Hepatocyte (in vitro differentiated cells): ENCODE data around the gene PNPLA5. TPM values are rescaled to one million over a fixed set of nuclear protein-coding genes. Genes with fewer than 3 reads are reported as not detected.

Source experiments
- DNase-seq: peaks from one replicate; pipeline ENCODE4 v3.0.0-alpha.2; 2016; ENCODE audit warnings: low spot score
- H2AFZ ChIP-seq: fragments of 200-600 bp; sonication (generic); 2 replicates; pipeline ENCODE4 v1.6.0; 2016; ENCODE audit warnings: antibody characterized with exemption, mild to moderate bottlenecking
- H3K27ac ChIP-seq: fragments of 200-600 bp; sonication (generic); 2 replicates; pipeline ENCODE4 v1.5.1; 2016; ENCODE audit warnings: mild to moderate bottlenecking
- H3K27me3 ChIP-seq: fragments of 200-600 bp; sonication (generic); 2 replicates; pipeline ENCODE4 v1.6.1; 2016
- H3K36me3 ChIP-seq: fragments of 200-600 bp; sonication (generic); replicated peaks from 2 replicates; pipeline ENCODE4 v1.5.1; 2016; ENCODE audit warnings: low read depth; ENCODE audit not compliant: insufficient read depth
- H3K4me1 ChIP-seq: fragments of 200-600 bp; sonication (generic); 2 replicates; pipeline ENCODE4 v1.5.1; 2016; ENCODE audit warnings: mild to moderate bottlenecking, moderate library complexity; ENCODE audit not compliant: insufficient read depth
- H3K4me2 ChIP-seq: fragments of 200-600 bp; sonication (generic); 2 replicates; pipeline ENCODE4 v1.6.0; 2016
- H3K4me3 ChIP-seq: fragments of 200-600 bp; sonication (generic); 2 replicates; pipeline ENCODE4 v1.5.1; 2016; ENCODE audit warnings: mild to moderate bottlenecking
- H3K79me2 ChIP-seq: fragments of 200-600 bp; sonication (generic); 2 replicates; pipeline ENCODE4 v1.6.0; 2017; ENCODE audit warnings: mild to moderate bottlenecking
- H3K9me2 ChIP-seq: fragments of 200-600 bp; sonication (generic); replicated peaks from 2 replicates; pipeline ENCODE4 v1.6.0; 2017; ENCODE audit warnings: mild to moderate bottlenecking; ENCODE audit not compliant: insufficient read depth
- H3K9me3 ChIP-seq: fragments of 200-600 bp; sonication (generic); 2 replicates; pipeline ENCODE4 v1.5.1; 2016; ENCODE audit warnings: low read depth, mild to moderate bottlenecking
- H4K20me1 ChIP-seq: fragments of 200-600 bp; sonication (generic); 2 replicates; pipeline ENCODE4 v1.6.0; 2016; ENCODE audit warnings: mild to moderate bottlenecking; ENCODE audit not compliant: insufficient read depth, poor library complexity, severe bottlenecking
- EZH2 ChIP-seq: fragments of 200-600 bp; sonication (generic); IDR thresholded peaks from 2 replicates; pipeline ENCODE4 v1.6.1; 2016; ENCODE audit warnings: antibody characterized with exemption, mild to moderate bottlenecking, borderline replicate concordance
- EZH2phosphoT487 ChIP-seq: fragments of 200-600 bp; sonication (generic); IDR thresholded peaks from one replicate; pipeline ENCODE4 v1.6.1; 2018; ENCODE audit warnings: antibody characterized with exemption, mild to moderate bottlenecking, low read depth, moderate library complexity; ENCODE audit not compliant: unreplicated experiment, severe bottlenecking
- WGBS: methylation state at CpG from one replicate; pipeline ENCODE4 v1.1.6; 2016; ENCODE audit warnings: low lambda C conversion rate; ENCODE audit errors: missing lambda C conversion rate; 5-methylcytosine and 5-hydroxymethylcytosine counted together
- polyA plus RNA-seq: library from polyadenylated mRNA; unstranded; fragments of >200 nt; fragmentation: Nextera tagmentation; extraction: Ambion mirVana; gene quantifications from 2 replicates; pipeline ENCODE4 v1.2.1, GENCODE V29; 2016
- total RNA-seq: library from RNA; depleted of rRNA; stranded (reverse); fragments of >200 nt; gene quantifications from 2 replicates; pipeline ENCODE4 v1.2.3, GENCODE V29; 2014
- TF ChIP-seq, protein P1 (sequence below): fragments of 200-600 bp; sonication (generic); IDR thresholded peaks from 2 replicates; pipeline ENCODE4 v1.5.1; 2016; ENCODE audit warnings: antibody characterized with exemption, mild to moderate bottlenecking; ENCODE audit not compliant: poor library complexity

PNPLA5 gene
- total and polyA plus RNA-seq, 2 experiments from 2014 or later = 0.11 to 0.57 TPM

DNA sequence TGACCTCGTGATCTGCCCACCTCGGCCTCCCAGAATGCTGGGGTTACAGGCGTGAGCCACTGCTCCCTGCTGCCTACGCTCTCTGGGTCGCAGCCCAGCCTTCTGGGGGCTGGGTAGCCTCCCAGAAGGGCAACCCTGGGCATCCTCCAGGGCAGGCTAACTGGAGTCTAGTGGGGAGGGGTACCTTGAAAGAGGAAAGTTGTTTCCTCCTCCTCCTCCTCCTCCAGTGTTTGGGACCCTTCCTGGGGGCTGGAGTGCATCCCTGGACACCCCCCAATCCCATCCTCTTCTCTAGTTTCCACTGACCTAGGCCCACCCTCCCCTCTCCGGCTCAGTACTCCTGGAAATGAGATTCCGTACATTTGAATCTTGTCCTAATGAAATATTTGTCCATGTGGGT, 33.1 kb upstream of the PNPLA5 start:
- Histone ChIP-seq H3K27me3 (no peaks in the 10 kb centered on the region), H3K9me2 (no peaks in the 10 kb centered on the region), H3K4me1 (peaks cover 8% of the 10 kb centered on the region), H3K4me3 (no peak overlapping the region), H3K79me2 (no peaks in the 10 kb centered on the region), H2AFZ (no peak overlapping the region), H3K36me3 (no peaks in the 10 kb centered on the region), H3K27ac (peak overlapping the region; percentile 95), H3K9me3 (no peaks in the 10 kb centered on the region), H4K20me1 (no peaks in the 10 kb centered on the region), H3K4me2 (peak overlapping the region; percentile 94)
- TF ChIP-seq EZH2 (no peak), EZH2phosphoT487 (no peak)
- TF ChIP-seq, protein P1, sequence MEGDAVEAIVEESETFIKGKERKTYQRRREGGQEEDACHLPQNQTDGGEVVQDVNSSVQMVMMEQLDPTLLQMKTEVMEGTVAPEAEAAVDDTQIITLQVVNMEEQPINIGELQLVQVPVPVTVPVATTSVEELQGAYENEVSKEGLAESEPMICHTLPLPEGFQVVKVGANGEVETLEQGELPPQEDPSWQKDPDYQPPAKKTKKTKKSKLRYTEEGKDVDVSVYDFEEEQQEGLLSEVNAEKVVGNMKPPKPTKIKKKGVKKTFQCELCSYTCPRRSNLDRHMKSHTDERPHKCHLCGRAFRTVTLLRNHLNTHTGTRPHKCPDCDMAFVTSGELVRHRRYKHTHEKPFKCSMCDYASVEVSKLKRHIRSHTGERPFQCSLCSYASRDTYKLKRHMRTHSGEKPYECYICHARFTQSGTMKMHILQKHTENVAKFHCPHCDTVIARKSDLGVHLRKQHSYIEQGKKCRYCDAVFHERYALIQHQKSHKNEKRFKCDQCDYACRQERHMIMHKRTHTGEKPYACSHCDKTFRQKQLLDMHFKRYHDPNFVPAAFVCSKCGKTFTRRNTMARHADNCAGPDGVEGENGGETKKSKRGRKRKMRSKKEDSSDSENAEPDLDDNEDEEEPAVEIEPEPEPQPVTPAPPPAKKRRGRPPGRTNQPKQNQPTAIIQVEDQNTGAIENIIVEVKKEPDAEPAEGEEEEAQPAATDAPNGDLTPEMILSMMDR = no peak
- DNase-seq = no peak
- 44% methylated on average over 7 of the region's 7 CpGs for WGBS

DNA sequence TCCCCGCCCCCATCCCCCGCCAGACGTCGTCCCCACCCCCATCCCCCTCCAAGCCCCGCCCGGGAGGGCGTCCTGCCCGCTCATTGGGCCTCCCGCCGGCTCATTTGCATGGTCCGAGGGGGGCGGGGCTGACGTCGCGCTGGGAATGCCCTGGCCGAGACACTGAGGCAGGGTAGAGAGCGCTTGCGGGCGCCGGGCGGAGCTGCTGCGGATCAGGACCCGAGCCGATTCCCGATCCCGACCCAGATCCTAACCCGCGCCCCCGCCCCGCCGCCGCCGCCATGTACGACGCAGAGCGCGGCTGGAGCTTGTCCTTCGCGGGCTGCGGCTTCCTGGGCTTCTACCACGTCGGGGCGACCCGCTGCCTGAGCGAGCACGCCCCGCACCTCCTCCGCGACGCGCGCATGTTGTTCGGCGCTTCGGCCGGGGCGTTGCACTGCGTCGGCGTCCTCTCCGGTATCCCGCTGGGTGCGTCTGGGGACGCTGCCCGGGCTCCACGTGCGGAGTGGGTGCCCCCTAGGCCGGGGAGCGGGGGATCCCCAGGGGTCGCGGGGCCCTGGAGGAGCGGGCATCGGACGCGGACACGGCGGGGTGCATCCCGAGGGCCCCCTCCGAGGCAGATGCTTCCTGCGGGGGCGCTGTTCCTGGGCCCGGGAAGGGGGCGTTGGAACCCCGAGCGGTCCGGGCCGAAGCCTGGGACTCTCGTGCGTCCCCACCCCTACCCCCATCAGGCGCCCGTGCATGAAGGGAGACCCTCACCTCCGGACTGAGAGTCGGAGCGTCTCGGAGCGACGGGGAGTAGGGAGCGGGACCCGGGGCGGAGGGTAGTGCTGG, 32.0 kb upstream of the PNPLA5 start, which contains the start of gene PNPLA3:
TSS of gene PNPLA3 (plus strand) at position 175 of the 834 bp plus-strand sequence. CDS start at position 282, 107 bp downstream.
- Histone ChIP-seq H3K9me3 (no peaks in the 10 kb centered on the region), H4K20me1 (no peaks in the 10 kb centered on the region), H3K4me1 (peaks cover 8% of the 10 kb centered on the region), H3K79me2 (no peaks in the 10 kb centered on the region), H3K27ac (peak within 1 kb of the TSS; percentile 95), H3K4me3 (peak within 1 kb of the TSS; percentile 85), H3K9me2 (no peaks in the 10 kb centered on the region), H3K36me3 (no peaks in the 10 kb centered on the region), H2AFZ (peak within 1 kb of the TSS; percentile 95), H3K4me2 (peak within 1 kb of the TSS; percentile 94), H3K27me3 (no peaks in the 10 kb centered on the region)
- peak; percentile 96 for DNase-seq
- TF ChIP-seq, protein P1 = peak; percentile 38
- TF ChIP-seq EZH2 (no peak), EZH2phosphoT487 (no peak)
- 1% methylated on average over 64 of the region's 100 CpGs for WGBS

DNA sequence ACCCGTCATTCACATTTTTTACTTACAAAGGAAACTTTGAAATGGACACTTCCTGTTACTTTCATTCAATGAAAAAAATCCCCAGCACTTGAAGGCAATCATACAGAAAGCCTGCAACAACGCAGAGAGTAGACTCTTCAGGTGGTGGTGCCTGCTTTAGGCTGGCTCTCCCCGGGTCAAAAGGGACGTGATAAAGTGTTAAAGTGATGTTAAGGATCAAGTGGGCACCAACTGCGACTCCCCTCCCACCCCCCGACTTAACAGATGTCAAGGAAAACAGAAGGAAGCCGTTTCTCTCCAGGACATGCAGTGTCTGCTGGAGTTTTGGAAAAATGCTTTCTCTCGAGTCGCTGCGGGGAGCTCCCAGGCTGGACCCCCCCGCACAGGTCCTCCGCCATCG, 31.4 kb upstream of the PNPLA5 start:
- Histone ChIP-seq H3K27ac (peak overlapping the region; percentile 70), H4K20me1 (no peaks in the 10 kb centered on the region), H2AFZ (peak overlapping the region; percentile 87), H3K9me3 (no peaks in the 10 kb centered on the region), H3K36me3 (no peaks in the 10 kb centered on the region), H3K9me2 (no peaks in the 10 kb centered on the region), H3K4me1 (peaks cover 6% of the 10 kb centered on the region), H3K79me2 (no peaks in the 10 kb centered on the region), H3K4me3 (peak overlapping the region; percentile 24), H3K27me3 (no peaks in the 10 kb centered on the region), H3K4me2 (peak overlapping the region; percentile 94)
- WGBS = 1% methylated on average over 11 of the region's 13 CpGs
- TF ChIP-seq, protein P1 = no peak
- TF ChIP-seq EZH2phosphoT487 (no peak), EZH2 (no peak)
- no peak for DNase-seq
